GM19193 (cell line): ENCODE results near the gene TMCO5A.

ENCODE experiments used
- POLR2A ChIP-seq: IDR thresholded peaks from 4 replicates; pipeline ENCODE4 v1.6.1; 2011; ENCODE audit not compliant: insufficient read depth, insufficient read length; ENCODE audit errors: extremely low read depth

Gene TMCO5A

DNA sequence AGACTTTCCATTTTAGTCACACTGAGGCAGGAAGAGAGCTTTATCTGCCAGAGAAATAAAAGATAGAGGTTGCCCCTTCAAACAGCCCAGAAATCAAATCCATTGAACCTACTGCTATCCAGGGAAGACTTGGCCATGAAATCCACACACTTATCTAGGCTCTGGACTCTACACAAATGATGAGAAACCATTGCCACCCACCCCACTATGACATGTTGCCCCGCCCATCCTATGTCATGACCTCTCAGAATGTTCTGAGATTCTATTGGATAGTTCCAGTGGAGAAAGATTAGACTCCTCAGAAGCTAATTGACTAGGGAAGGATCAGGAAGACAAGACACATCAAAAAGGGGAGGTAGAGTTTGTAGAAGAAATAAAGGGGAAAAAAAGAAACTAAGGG lies at the start of gene TMCO5A:
Gene TMCO5A, plus strand, starts transcription at position 301 of the 400 bp plus-strand sequence. CDS start 1,684 bp downstream, outside the sequence.
- TF ChIP-seq POLR2A = no peak

GRCh38 chr15:37885651-37886050 lies 48.8 kb upstream of the TMCO5A start:
- no peak for TF ChIP-seq POLR2A

GRCh38 chr15:37888356-37888755 lies 46.1 kb upstream of the TMCO5A start:
- no peak for TF ChIP-seq POLR2A

GRCh38 chr15:37891766-37892368 lies 42.6 kb upstream of the TMCO5A start:
- no peak for TF ChIP-seq POLR2A

DNA sequence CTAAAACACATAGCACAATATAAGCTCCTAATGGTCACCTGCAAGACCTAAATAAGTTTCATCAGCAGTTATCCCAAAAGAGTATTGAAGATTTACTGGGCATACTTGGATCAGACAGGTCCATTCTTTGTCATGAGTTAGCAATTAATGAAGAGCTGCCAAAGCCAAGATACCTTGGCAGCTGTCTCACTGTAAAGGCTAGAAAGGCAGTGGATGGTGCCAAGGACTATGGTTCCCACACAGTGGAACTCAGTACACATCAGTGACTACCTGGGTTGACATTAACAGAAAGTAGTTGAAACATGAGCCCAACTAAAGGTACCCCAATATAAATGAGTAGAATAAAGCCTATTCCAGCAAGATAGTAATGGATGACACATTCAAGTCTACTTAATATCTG lies 41.1 kb upstream of the TMCO5A start:
- no peak for TF ChIP-seq POLR2A

GRCh38 chr15:37898362-37898761 lies 36.1 kb upstream of the TMCO5A start:
- no peak for TF ChIP-seq POLR2A

DNA sequence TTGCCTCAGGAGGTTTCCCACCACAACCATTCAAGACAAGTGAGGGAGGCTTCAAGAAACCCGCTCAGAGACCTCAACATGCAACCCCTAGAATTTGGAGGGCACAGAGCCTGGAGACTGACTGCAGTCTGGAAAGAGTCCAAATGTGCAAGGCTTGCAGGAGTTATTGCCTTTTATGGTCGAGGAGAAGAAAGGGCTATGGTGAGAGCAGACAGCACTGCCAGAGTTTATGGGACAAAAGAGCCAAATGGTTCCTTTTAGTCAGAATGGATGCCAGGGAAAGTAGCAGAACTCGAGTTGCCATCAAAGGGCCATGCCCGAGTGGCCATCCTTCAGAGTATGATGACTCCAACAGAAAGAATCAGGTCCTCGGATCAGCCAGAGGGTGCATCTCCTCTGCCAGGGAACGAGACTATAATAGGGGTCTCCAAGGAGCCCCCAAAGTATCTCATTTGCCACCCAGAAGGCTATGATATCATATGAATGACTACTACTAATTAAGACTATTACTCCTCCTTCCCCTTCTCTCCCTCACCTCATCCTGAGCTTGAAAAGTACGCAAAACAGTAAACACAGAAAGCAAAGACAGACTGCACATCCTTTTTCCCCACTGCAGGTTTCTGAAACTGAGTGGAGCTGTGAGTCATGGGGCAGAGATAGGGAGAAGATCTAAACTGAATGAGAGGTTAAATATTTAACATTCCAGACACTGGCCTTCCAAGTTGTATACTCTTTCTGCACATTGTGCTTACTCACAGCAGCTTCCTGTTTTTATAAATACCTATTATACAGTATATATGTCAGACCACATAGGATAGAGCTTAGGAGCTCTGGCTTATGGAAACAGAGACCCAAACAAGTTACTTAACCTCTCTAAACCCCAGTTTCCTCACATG lies 33.9 kb upstream of the TMCO5A start:
- TF ChIP-seq POLR2A = no peak

DNA sequence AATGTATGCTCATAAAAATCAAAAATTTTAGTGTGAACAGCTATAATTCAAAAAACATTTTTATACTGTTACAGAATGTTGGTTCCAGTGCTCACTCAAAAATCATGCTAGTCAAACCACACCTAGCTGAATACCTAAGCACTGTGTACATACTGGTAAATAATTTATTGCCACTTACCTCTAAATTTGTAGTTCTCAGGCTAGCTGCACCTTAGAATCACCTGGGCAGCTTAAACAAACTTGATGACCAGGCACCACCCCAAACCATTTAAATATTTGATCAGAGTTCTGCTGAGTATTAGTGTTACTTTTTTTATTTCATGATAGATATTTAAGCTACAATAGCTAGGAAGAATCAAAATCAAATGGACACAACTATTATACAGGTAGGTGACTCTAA lies 32.3 kb upstream of the TMCO5A start:
- TF ChIP-seq POLR2A = no peak

DNA sequence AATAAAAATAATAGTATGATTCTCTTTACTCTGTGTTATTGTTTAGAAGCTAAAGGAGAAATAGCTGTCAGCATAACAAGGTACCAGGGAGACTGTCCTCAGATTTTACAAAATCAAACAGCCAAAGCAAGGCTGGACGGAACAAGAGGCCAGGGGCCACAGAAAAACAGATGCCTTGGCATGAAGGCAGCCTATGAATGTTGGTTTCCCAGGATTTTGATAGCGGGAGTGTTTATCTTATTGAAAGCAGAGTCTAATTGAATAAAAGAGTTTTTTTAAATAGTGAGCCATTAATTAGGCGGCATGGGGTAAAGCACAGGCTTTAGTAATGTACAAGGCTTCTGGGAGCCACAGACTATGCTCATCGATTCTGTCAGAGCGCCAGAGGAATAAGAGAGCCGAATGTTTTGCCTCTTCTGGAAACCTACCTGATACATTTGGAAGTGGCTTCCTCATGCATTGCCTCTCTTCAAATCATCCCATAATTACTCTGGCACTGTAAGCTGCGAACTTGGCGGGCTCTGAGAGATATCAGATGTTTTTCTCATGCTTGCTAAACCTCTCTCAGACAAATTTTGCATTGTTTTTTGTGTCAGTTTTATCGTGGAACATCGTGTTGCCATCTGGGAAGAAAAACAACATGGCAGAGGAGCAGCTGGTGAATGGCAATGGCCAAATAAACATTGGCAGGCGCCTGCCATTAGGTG lies 30.4 kb upstream of the TMCO5A start:
- TF ChIP-seq POLR2A = no peak

DNA sequence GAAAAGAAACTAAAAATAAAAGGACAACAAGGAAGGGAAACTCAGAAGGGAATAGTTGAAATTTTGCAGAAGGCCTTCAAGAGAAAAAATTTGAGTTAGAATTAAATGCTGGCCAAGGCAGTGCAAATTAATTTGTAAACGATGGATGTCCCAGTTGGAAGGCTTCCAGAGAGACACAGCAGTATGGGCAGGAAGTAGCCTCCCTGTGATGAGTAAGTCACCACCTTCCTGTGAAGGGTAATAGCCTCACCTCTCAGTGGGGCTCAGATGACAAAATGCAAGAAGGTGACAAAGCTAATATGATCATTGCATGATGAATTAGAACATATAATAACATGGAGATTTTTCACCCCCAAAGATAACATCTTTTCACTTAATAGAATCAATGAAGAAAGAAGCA lies 27.3 kb upstream of the TMCO5A start:
- no peak for TF ChIP-seq POLR2A

- no peak for TF ChIP-seq POLR2A
Observed at GRCh38 chr15:37921527-37922385, 12.7 kb upstream of the TMCO5A start.

GRCh38 chr15:37926136-37926535 lies 8.3 kb upstream of the TMCO5A start:
- TF ChIP-seq POLR2A = no peak

DNA sequence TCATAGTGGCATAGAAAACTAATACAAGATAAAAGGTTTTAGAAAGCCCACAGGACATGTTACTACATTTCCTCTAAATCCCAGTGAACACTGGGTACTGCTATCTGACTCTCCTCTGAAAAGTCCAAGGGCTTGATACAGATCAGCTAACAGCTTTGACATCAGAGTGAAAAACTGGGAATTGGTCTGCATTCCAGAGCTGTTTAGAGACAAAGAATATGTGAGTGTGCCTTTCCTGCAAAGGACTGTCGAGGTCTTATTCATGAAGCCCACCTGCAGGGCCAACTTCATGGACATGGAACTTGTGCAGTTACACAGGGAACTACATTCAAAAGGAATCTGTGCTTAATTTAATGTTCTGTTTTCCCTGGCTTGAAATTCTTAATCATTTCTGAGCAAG lies 5.2 kb upstream of the TMCO5A start:
- no peak for TF ChIP-seq POLR2A

GRCh38 chr15:37931321-37931720 lies 3.1 kb upstream of the TMCO5A start:
- TF ChIP-seq POLR2A = no peak

GRCh38 chr15:37931868-37932267 lies 2.6 kb upstream of the TMCO5A start:
- no peak for TF ChIP-seq POLR2A

DNA sequence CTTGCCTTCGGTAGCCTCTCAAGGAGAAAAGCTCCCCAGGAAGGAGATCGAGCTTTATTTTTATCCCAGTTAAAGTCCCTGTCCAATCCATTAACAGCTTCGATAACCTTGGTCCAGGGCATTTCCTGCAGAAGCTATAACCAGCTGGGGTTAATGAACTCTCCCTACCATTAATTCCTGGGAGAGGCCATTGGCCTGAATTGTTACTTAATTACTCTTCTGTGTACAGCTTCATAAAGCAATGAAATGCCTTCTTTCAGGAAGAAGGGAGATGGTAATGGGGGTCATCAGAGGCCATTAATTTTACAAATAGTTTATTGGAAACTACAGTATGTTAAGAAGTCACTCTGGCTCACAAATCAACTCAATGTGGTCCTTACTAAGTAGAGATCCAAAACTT lies 1.9 kb upstream of the TMCO5A start:
- no peak for TF ChIP-seq POLR2A

DNA sequence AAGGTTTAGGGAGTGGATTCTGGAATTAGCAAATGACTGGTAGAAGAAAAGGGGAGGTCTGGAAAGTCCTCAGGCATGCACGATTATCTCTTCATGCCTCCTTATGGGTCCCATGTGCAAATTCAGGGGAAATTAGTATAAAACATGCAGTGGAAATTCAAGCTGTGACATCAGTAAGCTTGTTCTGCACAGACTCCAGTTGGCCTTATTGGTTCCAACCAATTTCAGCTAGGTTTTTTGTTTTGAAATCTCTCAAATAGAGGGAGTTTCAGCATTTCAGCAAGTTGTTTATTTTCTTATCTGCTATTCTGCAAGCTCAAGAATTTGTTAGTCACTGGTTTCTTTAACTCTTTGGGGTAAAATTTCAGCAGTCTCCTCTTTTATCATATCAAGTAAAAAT lies 774 bp upstream of the TMCO5A start:
- no peak for TF ChIP-seq POLR2A
